Activated CD4-positive, alpha-beta T cell treated with anti-CD3 and anti-CD28 coated beads, Interleukin-2, amount 50 U/mL, for 4 hours (primary cell): ENCODE results near the gene WFIKKN2.
"Not testable (repeated sequence)": the region's sequence is repeated elsewhere in the genome, so short reads cannot be mapped to it uniquely, and the experiment has no call there.

ENCODE experiments used
- DNase-seq, 2 experiments: peaks; one replicate each; pipeline ENCODE4 v3.0.0-alpha.2; 2020

The WFIKKN2 gene

DNA sequence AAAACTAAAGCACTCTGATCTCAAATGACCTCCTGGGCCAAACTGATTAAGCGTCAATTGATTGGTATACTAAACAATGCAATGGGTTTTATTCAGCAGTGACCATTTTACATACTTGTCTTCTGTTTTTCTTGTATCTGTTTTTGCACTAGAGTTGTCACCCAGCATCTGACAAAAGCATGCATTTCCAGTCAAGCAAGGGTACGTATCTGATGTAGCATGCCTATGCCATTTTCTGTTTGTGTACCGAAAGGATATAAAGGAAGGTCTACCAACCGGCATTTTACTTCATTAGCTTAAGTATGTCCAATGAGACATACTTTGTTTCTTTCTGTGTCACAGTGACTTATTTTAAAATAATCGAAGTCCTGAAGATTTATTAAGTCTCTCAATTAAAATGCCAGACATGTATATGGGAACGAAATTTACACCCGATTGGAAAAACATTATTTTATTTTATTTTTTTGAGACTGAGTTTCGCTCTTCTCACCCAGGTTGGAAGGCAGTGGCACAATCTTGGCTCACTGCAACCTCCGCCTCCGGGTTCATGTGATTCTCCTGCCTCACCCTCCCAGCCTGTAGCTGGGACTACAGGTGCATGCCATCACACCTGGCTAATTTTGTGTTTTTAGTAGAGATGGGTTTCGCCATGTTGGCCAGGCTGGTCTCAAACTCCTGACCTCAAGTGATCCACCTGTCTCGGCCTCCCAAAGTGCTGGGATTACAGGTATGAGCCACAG is 23.3 kb downstream of the WFIKKN2 start:
- DNase-seq, result no peak

DNA sequence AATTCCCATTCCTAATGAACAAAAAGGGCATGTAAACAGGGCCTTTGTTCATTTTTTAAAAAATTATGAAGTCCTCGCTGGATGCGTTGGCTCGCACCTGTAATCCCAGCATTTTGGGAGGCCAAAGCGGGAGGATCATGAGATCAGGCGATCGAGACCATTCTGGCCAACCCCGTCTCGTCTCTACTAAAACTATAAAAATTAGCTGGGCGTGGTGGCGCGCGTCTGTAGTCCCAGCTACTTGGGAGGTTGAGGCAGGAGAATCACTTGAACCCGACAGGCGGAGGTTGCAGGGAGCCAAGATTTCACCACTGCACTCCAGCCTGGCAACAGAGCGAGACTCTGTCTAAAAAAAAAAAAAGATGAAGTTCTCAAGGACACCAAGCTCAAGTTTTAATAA is 24.3 kb downstream of the WFIKKN2 start:
- not testable (repeated sequence) for DNase-seq

DNA sequence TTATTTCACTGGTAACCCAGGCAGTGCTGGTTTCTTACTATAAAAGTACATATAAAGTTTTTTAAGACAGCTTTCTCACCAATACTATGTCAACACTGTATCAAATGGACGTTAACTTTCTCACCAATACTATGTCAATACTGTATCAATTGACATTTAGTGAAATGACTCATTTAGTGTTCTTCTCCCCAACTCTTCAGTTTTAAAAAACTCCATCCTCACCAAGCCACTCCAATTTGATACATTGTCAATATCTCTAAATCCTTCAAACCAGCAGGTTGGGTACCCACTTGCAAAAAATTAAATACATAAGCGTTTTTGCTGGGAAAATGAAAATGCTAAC is 25.9 kb downstream of the WFIKKN2 start:
- no peak for DNase-seq

GRCh38 chr17:50861822-50862528 is 26.6 kb downstream of the WFIKKN2 start:
- no peak for DNase-seq

- no peak for DNase-seq
Measured at GRCh38 chr17:50863221-50863843, 27.9 kb downstream of the WFIKKN2 start.

DNA sequence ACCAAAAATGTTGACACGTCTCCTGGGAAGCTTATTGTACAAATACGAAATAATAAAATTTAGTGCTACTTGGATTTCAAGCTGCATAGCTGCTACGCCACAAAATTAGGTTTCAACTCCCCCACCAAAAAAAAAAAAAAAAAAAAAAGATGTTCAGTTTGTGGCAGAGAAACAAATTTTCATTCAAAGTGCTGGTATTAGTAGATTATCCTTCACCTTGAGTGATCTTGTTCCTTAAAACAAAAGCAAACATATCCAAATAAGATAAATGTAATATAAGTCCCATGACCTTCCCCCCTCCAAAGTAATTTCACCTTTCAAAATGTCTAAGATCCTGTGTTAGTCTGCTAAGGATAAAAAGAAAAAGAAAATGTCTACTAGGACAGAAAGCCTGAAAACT is 28.5 kb downstream of the WFIKKN2 start:
- no peak for DNase-seq

DNA sequence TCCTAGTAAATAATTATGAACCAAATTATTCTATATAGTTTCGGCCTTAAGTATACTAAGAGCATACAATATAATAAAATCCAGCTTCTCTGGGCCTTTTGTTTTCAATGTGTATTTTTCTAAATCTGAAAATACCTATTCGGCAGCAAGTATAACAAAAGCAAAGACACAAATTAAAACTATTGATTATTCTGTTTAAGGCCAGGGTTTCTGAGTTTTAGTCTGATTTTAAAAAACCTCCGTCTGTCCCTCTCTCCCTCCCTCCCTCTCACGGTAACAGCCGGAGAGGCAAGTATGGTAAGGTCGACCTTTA is 29.3 kb downstream of the WFIKKN2 start:
- peak in 1 of 2 experiments; percentile 14 for DNase-seq

GRCh38 chr17:50865060-50865867 is 29.9 kb downstream of the WFIKKN2 start:
- DNase-seq, result peak; percentile 37 to 41

GRCh38 chr17:50865868-50866260 is 30.5 kb downstream of the WFIKKN2 start:
- DNase-seq, result no peak

DNA sequence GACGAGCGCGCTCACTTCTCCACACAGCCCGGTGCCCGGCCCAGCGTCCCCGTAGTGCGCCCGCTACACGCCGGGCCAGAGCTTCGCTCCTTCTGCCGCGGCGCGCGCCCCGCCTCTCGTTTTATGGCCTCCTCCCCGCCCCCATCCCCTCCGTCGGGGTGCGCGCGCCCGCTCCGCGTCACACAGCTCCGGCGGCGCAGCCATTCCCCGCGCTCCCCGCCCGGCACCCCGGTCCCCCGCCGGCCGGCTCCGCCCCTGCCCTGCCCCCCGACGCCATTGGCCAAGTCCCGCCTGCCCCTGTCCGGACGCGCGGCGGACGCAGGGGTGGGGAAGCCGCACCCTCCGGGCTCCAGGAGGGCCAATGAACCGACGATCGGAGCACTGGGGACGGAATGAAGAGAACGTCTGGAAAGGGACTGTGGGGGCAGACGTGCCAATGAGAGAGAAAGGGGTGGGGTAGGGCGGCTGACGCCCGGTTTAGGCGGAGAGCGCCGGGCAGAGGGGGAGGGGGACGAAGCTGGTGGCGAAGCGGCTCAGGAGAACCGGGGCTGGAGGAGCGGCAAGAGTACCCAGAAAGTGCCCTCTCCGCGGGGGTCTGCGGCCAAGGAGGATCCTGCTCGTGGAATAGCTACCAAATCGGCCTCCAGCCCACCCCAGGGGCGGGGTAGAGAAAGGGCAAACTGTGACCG is 31.0 kb downstream of the WFIKKN2 start, which contains the start of gene TOB1:
TOB1 (minus strand) TSS at position 94 of the 689 bp plus-strand sequence. CDS start 2,337 bp downstream, outside the sequence.
- DNase-seq, result peak; percentile 93

GRCh38 chr17:50866950-50867362 is 31.6 kb downstream of the WFIKKN2 start:
- peak; percentile 37 to 41 for DNase-seq

DNA sequence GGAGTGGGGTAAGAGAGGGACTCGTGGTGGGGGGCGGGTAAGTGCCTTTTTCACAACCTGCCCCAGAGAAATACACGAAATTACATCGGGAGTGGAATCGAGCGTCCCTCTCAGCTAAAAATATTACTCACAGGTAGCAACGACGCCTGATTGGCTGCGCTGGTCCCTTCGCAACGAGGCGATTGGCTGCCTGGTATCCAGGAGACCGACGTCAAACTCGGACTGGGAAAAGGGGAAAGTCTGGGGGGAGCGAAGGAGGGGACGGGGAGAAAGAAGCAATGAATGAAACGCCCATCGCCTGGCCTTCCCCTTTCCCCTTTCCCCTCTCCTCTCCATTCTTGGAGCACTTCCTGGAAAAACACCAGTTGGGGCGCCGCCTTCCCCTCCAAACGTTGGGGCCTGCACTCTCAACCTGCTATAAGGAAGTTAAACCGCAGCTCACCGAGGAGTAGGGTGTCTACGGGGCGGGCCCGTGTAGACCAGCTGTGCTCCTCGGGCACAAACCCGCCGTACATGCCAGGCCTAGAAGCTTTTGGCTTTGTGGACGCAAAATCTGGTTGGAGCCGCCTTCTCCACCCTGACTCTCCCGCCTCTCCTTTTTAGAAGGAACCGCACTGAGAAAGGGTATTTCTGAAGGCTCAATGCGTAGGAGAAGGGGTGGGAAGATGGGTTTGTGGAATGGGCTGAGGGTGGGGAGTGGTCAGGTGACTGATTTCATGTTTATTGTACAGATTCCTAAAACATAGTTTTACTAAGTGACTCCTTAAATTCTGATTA is 32.2 kb downstream of the WFIKKN2 start:
- DNase-seq, result peak; percentile 67 to 69

- DNase-seq, result no peak
Measured at GRCh38 chr17:50868140-50868438, 32.7 kb downstream of the WFIKKN2 start.

DNA sequence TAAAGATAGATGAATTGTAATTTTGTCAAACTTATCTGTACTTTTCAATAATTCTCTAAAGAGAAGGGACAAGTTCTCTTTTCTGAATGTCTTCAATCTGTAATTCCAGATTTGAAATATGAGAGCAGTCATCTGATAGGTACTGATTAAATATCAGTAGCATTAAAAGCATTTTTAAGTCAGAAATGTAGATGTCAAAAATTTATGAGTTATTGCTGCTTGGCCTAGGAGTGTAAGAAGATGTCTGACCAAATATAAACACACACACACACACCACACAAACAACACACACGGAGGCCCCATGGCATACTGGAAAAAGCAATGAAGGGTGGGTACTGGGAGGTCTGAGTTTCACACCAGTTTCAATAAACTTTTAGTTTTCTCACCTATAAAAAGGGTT is 33.2 kb downstream of the WFIKKN2 start:
- DNase-seq, result no peak

GRCh38 chr17:50871364-50871763 is 36.0 kb downstream of the WFIKKN2 start:
- no peak for DNase-seq

GRCh38 chr17:50871898-50872297 is 36.5 kb downstream of the WFIKKN2 start:
- DNase-seq, result no peak

DNA sequence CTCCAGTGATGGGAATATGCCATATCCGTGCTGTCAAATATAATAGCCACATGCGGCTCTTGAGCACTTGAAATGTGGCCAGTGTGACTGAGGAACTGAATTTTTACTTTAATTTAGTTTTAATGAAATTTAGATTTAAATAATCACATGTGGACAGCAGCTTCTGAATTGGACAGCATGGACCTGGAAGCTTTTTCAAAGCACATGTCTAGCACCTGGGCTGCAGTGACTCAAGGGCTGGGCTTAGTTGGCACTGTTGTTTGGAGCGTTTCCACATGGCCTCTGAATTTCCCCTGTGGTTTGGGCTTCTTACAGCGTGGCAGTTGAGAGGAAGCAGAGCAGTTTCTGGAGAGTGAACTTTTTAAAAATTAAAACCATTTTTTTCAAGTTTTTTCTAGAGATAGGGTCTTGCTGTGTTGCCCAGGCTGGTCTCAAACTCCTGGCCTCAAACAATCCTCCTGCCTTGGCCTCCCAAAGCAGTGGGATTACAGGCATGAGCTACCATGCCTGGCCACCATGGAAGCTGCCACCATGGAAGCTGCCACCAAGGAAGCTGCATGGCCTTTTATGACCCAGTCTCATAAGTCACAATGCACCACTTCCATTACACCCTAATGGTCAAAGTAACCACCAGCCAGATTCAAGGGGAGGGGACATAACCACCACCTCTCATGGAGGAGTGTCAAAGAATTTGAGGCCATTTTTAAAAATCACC is 37.5 kb downstream of the WFIKKN2 start:
- peak; percentile 51 to 55 for DNase-seq

- DNase-seq, result no peak
Measured at GRCh38 chr17:50875074-50875473, 39.7 kb downstream of the WFIKKN2 start.

GRCh38 chr17:50877042-50877441 is 41.7 kb downstream of the WFIKKN2 start:
- DNase-seq, result not testable (repeated sequence)

- no peak for DNase-seq
Measured at GRCh38 chr17:50877838-50878237, 42.5 kb downstream of the WFIKKN2 start.

- no peak for DNase-seq
Measured at GRCh38 chr17:50879086-50879485, 43.7 kb downstream of the WFIKKN2 start.
